ENCODE data around the gene CRIP3. TPM values are rescaled to one million over a fixed set of nuclear protein-coding genes. Genes with fewer than 3 reads are reported as not detected.

The CRIP3 gene
- total RNA-seq, 4 donors from 2014 or later = 0.82 to 1.4 TPM; not detected in 2

- H3K4me3 ChIP-seq = no peak overlapping the region
- peaks cover 0 to 13% (median 7%) of the 10 kb centered on the region in 4 donors for H3K4me1 ChIP-seq
- H3K9me3 ChIP-seq = no peaks in the 10 kb centered on the region
- TF ChIP-seq POLR2A (IDR thresholded peaks at IDR 0.05) (no peak), EP300 (IDR thresholded peaks at IDR 0.05; ENCODE audit: low read depth) (no peak), POLR2AphosphoS5 (IDR thresholded peaks at IDR 0.05) (no peak)
- WGBS, 2 donors (ENCODE audit: low coverage in 1 of 2) = 82% methylated on average over 3 of the region's 3 CpGs; no CpG with 5 or more reads in 1 of the 2 donors
- no peak overlapping the region for H3K27ac ChIP-seq
- DNase-seq = no peak
- H3K36me3 ChIP-seq = no peaks in the 10 kb centered on the region
- in situ Hi-C loops (cut with MboI; ENCODE audit: low pct_ligation_motif_present in 1 of 4, low pct_unique_long_range_greater_than_20kb in 1 of 4, low sequenced_read_pairs in 3 of 4) = no loop called here
- intact Hi-C loops (cut with DNase I; ENCODE audit: low total_unique reads) = no loop called here
- peaks cover 3% of the 10 kb centered on the region for H3K27me3 ChIP-seq
These were observed 13.2 kb downstream of the CRIP3 start for GRCh38 chr6:43295456-43295855.

- Histone ChIP-seq H3K9me3 (no peaks in the 10 kb centered on the region), H3K4me1 (peaks cover 0 to 17% (median 7%) of the 10 kb centered on the region in 4 donors), H3K36me3 (no peaks in the 10 kb centered on the region), H3K4me3 (no peak overlapping the region), H3K27ac (no peak overlapping the region), H3K27me3 (peaks cover 3% of the 10 kb centered on the region)
- TF ChIP-seq CTCF (IDR thresholded peaks at IDR 0.05) = no peak
- TF ChIP-seq POLR2A (IDR thresholded peaks at IDR 0.05) = no peak
- no peak for TF ChIP-seq EP300 (IDR thresholded peaks at IDR 0.05; ENCODE audit: low read depth)
- TF ChIP-seq POLR2AphosphoS5 (IDR thresholded peaks at IDR 0.05) = no peak
- no peak for DNase-seq
- in situ Hi-C loops (cut with MboI; ENCODE audit: low pct_ligation_motif_present in 1 of 4, low pct_unique_long_range_greater_than_20kb in 1 of 4, low sequenced_read_pairs in 3 of 4) (no loop called here), intact Hi-C loops (cut with DNase I; ENCODE audit: low total_unique reads) (no loop called here)
- 83 to 91% methylated on average over 3 of the region's 3 CpGs for WGBS, 2 donors (ENCODE audit: low coverage in 1 of 2)
These were observed 14.1 kb downstream of the CRIP3 start for GRCh38 chr6:43294536-43294935.

GRCh38 chr6:43293698-43294097, 14.9 kb downstream of the CRIP3 start:
- Histone ChIP-seq H3K4me1 (peaks cover 0 to 20% (median 7%) of the 10 kb centered on the region in 4 donors), H3K27me3 (no peaks in the 10 kb centered on the region), H3K4me3 (no peak overlapping the region), H3K36me3 (no peaks in the 10 kb centered on the region), H3K9me3 (no peaks in the 10 kb centered on the region), H3K27ac (no peak overlapping the region)
- DNase-seq = no peak
- TF ChIP-seq POLR2A (IDR thresholded peaks at IDR 0.05) (no peak), EP300 (IDR thresholded peaks at IDR 0.05; ENCODE audit: low read depth) (no peak), POLR2AphosphoS5 (IDR thresholded peaks at IDR 0.05) (no peak), CTCF (IDR thresholded peaks at IDR 0.05) (no peak)
- in situ Hi-C loops (cut with MboI; ENCODE audit: low pct_ligation_motif_present in 1 of 4, low pct_unique_long_range_greater_than_20kb in 1 of 4, low sequenced_read_pairs in 3 of 4) = no loop called here
- intact Hi-C loops (cut with DNase I; ENCODE audit: low total_unique reads) = no loop called here
- WGBS, 2 donors (ENCODE audit: low coverage in 1 of 2) = 89 to 100% methylated on average over 3 of the region's 3 CpGs

- no peak for DNase-seq
- WGBS, 2 donors (ENCODE audit: low coverage in 1 of 2) = 77 to 79% methylated on average over 3 to 5 of the region's 5 CpGs
These were observed 15.8 kb downstream of the CRIP3 start for GRCh38 chr6:43292763-43293318.

GRCh38 chr6:43292341-43292740, 16.3 kb downstream of the CRIP3 start:
- Histone ChIP-seq H3K36me3 (no peaks in the 10 kb centered on the region), H3K4me3 (no peak overlapping the region), H3K27ac (no peak overlapping the region), H3K27me3 (no peaks in the 10 kb centered on the region), H3K4me1 (peaks cover 6 to 34% (median 15%) of the 10 kb centered on the region in 4 donors), H3K9me3 (no peaks in the 10 kb centered on the region)
- in situ Hi-C loops (cut with MboI; ENCODE audit: low pct_ligation_motif_present in 1 of 4, low pct_unique_long_range_greater_than_20kb in 1 of 4, low sequenced_read_pairs in 3 of 4) (no loop called here), intact Hi-C loops (cut with DNase I; ENCODE audit: low total_unique reads) (no loop called here)
- no peak for TF ChIP-seq POLR2AphosphoS5 (IDR thresholded peaks at IDR 0.05)
- no peak for TF ChIP-seq CTCF (IDR thresholded peaks at IDR 0.05)
- TF ChIP-seq EP300 (IDR thresholded peaks at IDR 0.05; ENCODE audit: low read depth) = no peak
- TF ChIP-seq POLR2A (IDR thresholded peaks at IDR 0.05) = no peak
- WGBS, 2 donors (ENCODE audit: low coverage in 1 of 2) = 89 to 100% methylated on average over 6 of the region's 6 CpGs
- DNase-seq = no peak

More at GRCh38 chr6:43292763-43293318, 15.8 kb downstream of the CRIP3 start:
- peaks cover 5 to 29% (median 11%) of the 10 kb centered on the region in 4 donors for H3K4me1 ChIP-seq
- no peaks in the 10 kb centered on the region for H3K36me3 ChIP-seq
- H3K4me3 ChIP-seq = no peak overlapping the region
- H3K27ac ChIP-seq = no peak overlapping the region
- in situ Hi-C loops (cut with MboI; ENCODE audit: low pct_ligation_motif_present in 1 of 4, low pct_unique_long_range_greater_than_20kb in 1 of 4, low sequenced_read_pairs in 3 of 4) = no loop called here
- TF ChIP-seq POLR2A (IDR thresholded peaks at IDR 0.05) = no peak
- intact Hi-C loops (cut with DNase I; ENCODE audit: low total_unique reads) = no loop called here
- H3K9me3 ChIP-seq = no peaks in the 10 kb centered on the region
- H3K27me3 ChIP-seq = no peaks in the 10 kb centered on the region
